CD4-positive, CD25-positive, alpha-beta regulatory T cell (primary cell): ENCODE data around the gene RAB7A. TPM values are rescaled to one million over a fixed set of nuclear protein-coding genes. Genes with fewer than 3 reads are reported as not detected.
A peak's percentile ranks its signal among the peaks of the same experiment; 100 is the strongest.

Experiments
- ATAC-seq, 2 donors: fragments of 150-1000 bp; cut with Tn5 transposase; one replicate each; pipeline ENCODE4 v1.10.0; 2021; ENCODE audit warnings: low read depth in 2 of 2, moderate number of reproducible peaks in 2 of 2, moderate library complexity in 1 of 2
- DNase-seq, 3 donors: peaks; one replicate each; pipeline versions ENCODE4 v3.0.0 to v3.0.0-alpha.2; 2012 to 2022; ENCODE audit warnings: mixed read lengths in 1 of 3
- H3K27ac ChIP-seq: one replicate; pipeline ENCODE4 v1.7.0; 2013; ENCODE audit warnings: mild to moderate bottlenecking, low read length; ENCODE audit not compliant: insufficient read depth, poor library complexity, severe bottlenecking
- H3K27me3 ChIP-seq: one replicate; pipeline ENCODE4 v1.7.0; 2013; ENCODE audit warnings: low read length; ENCODE audit not compliant: control insufficient read depth, insufficient read depth
- H3K36me3 ChIP-seq: one replicate; pipeline ENCODE4 v1.7.0; 2013; ENCODE audit warnings: mild to moderate bottlenecking, low read length, moderate library complexity; ENCODE audit not compliant: control insufficient read depth, insufficient read depth
- H3K4me1 ChIP-seq: 2 replicates; pipeline ENCODE4 v1.7.0; 2013; ENCODE audit warnings: mild to moderate bottlenecking, low read length; ENCODE audit not compliant: insufficient read depth, control insufficient read depth, poor library complexity, severe bottlenecking
- H3K4me3 ChIP-seq: one replicate; pipeline ENCODE4 v1.7.0; 2013; ENCODE audit warnings: low read depth, mild to moderate bottlenecking, low read length, moderate library complexity
- H3K9me3 ChIP-seq, 2 experiments: 1 replicate in 1 of 2; 2 replicates in 1 of 2; pipeline ENCODE4 v1.7.0; 2013; ENCODE audit warnings: low read length in 2 of 2, mild to moderate bottlenecking in 1 of 2, moderate library complexity in 1 of 2; ENCODE audit not compliant: control insufficient read depth in 2 of 2
- H3K27ac Mint-ChIP-seq, 3 donors: one replicate each; pipeline ENCODE4 v1.8.0; 2020 to 2022; ENCODE audit warnings: mild to moderate bottlenecking in 3 of 3, mixed read lengths in 3 of 3, moderate library complexity in 2 of 3
- H3K27me3 Mint-ChIP-seq: one replicate; pipeline ENCODE4 v1.8.0; 2022; ENCODE audit warnings: mild to moderate bottlenecking, mixed read lengths
- H3K36me3 Mint-ChIP-seq: one replicate; pipeline ENCODE4 v1.8.0; 2020; ENCODE audit warnings: mixed read lengths
- H3K4me1 Mint-ChIP-seq, 4 donors: one replicate each; pipeline ENCODE4 v1.8.0; 2020 to 2022; ENCODE audit warnings: mixed read lengths in 4 of 4, mild to moderate bottlenecking in 1 of 4
- H3K4me3 Mint-ChIP-seq, 4 donors: one replicate each; pipeline ENCODE4 v1.8.0; 2020 to 2022; ENCODE audit warnings: mild to moderate bottlenecking in 4 of 4, mixed read lengths in 4 of 4, moderate library complexity in 3 of 4
- H3K9me3 Mint-ChIP-seq, 7 donors: one replicate each; pipeline ENCODE4 v1.8.0; 2020 to 2022; ENCODE audit warnings: mixed read lengths in 7 of 7, mild to moderate bottlenecking in 3 of 7, moderate library complexity in 2 of 7
- polyA plus RNA-seq, 4 donors: library from polyadenylated mRNA; unstranded; fragments of 300-500 nt; fragmentation: Illumina TruSeq; gene quantifications; one replicate each; pipeline ENCODE4 v1.2.3, GENCODE V29; 2021
- total RNA-seq: library from RNA; stranded (reverse); gene quantifications from one replicate; pipeline ENCODE4 v1.2.3, GENCODE V29; 2022

RAB7A gene
- total and polyA plus RNA-seq, 5 donors from 2014 or later, result 156 to 200 (median 180) TPM

- H3K9me3 ChIP-seq, result no peaks in the 10 kb centered on the region
- no peak for DNase-seq
- H3K27ac Mint-ChIP-seq, result peak overlapping the region in 2 of 3 donors; percentile 79 to 89
- H3K27me3 ChIP-seq, result no peaks in the 10 kb centered on the region
- peaks cover 7% of the 10 kb centered on the region for H3K36me3 ChIP-seq
- no peaks in the 10 kb centered on the region for H3K27me3 Mint-ChIP-seq
- no peak overlapping the region for H3K4me3 ChIP-seq
- H3K4me3 Mint-ChIP-seq, result no peak overlapping the region
- no peak overlapping the region for H3K27ac ChIP-seq
- peaks cover 27 to 71% (median 38%) of the 10 kb centered on the region in 4 donors for H3K4me1 Mint-ChIP-seq
- no peak for ATAC-seq
- H3K36me3 Mint-ChIP-seq, result peaks cover 16% of the 10 kb centered on the region
- H3K4me1 ChIP-seq, result peaks cover 16% of the 10 kb centered on the region
- peaks cover 0 to 5% (median 0%) of the 10 kb centered on the region in 7 donors for H3K9me3 Mint-ChIP-seq
Measured at GRCh38 chr3:128760042-128760441, 34.1 kb downstream of the RAB7A start.

GRCh38 chr3:128760881-128761280 is 34.9 kb downstream of the RAB7A start:
- Mint-ChIP-seq H3K4me3 (no peak overlapping the region), H3K27me3 (no peaks in the 10 kb centered on the region), H3K4me1 (peaks cover 24 to 75% (median 41%) of the 10 kb centered on the region in 4 donors), H3K9me3 (peaks cover 0 to 1% (median 0%) of the 10 kb centered on the region in 7 donors), H3K36me3 (peaks cover 19% of the 10 kb centered on the region), H3K27ac (peak overlapping the region in 2 of 3 donors; percentile 40 to 89)
- H3K27me3 ChIP-seq, result no peaks in the 10 kb centered on the region
- no peak for DNase-seq
- H3K9me3 ChIP-seq, result no peaks in the 10 kb centered on the region
- no peak for ATAC-seq
- no peak overlapping the region for H3K27ac ChIP-seq
- H3K4me3 ChIP-seq, result no peak overlapping the region
- H3K4me1 ChIP-seq, result peaks cover 16% of the 10 kb centered on the region
- H3K36me3 ChIP-seq, result peaks cover 7% of the 10 kb centered on the region

GRCh38 chr3:128761392-128761791 is 35.4 kb downstream of the RAB7A start:
- Histone ChIP-seq H3K4me1 (peaks cover 19% of the 10 kb centered on the region), H3K4me3 (no peak overlapping the region), H3K27ac (no peak overlapping the region), H3K9me3 (no peaks in the 10 kb centered on the region), H3K36me3 (peaks cover 7% of the 10 kb centered on the region), H3K27me3 (no peaks in the 10 kb centered on the region)
- DNase-seq, result no peak
- peaks cover 24 to 78% (median 46%) of the 10 kb centered on the region in 4 donors for H3K4me1 Mint-ChIP-seq
- H3K36me3 Mint-ChIP-seq, result peaks cover 19% of the 10 kb centered on the region
- H3K4me3 Mint-ChIP-seq, result no peak overlapping the region
- H3K27me3 Mint-ChIP-seq, result no peaks in the 10 kb centered on the region
- ATAC-seq, result no peak
- peak overlapping the region in 1 of 3 donors; percentile 89 for H3K27ac Mint-ChIP-seq
- H3K9me3 Mint-ChIP-seq, result peaks cover 0 to 1% (median 0%) of the 10 kb centered on the region in 7 donors

- peaks cover 37% of the 10 kb centered on the region for H3K4me1 ChIP-seq
- no peak for DNase-seq
- H3K36me3 ChIP-seq, result peaks cover 7% of the 10 kb centered on the region
- no peaks in the 10 kb centered on the region for H3K9me3 ChIP-seq
- H3K4me1 Mint-ChIP-seq, result peaks cover 29 to 90% (median 56%) of the 10 kb centered on the region in 4 donors
- ATAC-seq, result no peak
- H3K9me3 Mint-ChIP-seq, result no peaks in the 10 kb centered on the region
- no peaks in the 10 kb centered on the region for H3K27me3 Mint-ChIP-seq
- H3K4me3 ChIP-seq, result no peak overlapping the region
- no peaks in the 10 kb centered on the region for H3K27me3 ChIP-seq
- H3K36me3 Mint-ChIP-seq, result peaks cover 27% of the 10 kb centered on the region
- peak overlapping the region in 1 of 3 donors; percentile 55 for H3K27ac Mint-ChIP-seq
- no peak overlapping the region for H3K27ac ChIP-seq
- H3K4me3 Mint-ChIP-seq, result no peak overlapping the region
Measured at GRCh38 chr3:128763967-128764366, 38.0 kb downstream of the RAB7A start.

- ATAC-seq (no peak), DNase-seq (no peak)
- Histone ChIP-seq H3K27me3 (no peaks in the 10 kb centered on the region), H3K36me3 (peaks cover 4% of the 10 kb centered on the region), H3K9me3 (no peaks in the 10 kb centered on the region), H3K4me3 (no peak overlapping the region), H3K27ac (no peak overlapping the region), H3K4me1 (peaks cover 35% of the 10 kb centered on the region)
- H3K9me3 Mint-ChIP-seq, result no peaks in the 10 kb centered on the region
- H3K4me3 Mint-ChIP-seq, result no peak overlapping the region
- peaks cover 27% of the 10 kb centered on the region for H3K36me3 Mint-ChIP-seq
- peaks cover 29 to 90% (median 59%) of the 10 kb centered on the region in 4 donors for H3K4me1 Mint-ChIP-seq
- H3K27ac Mint-ChIP-seq, result peak overlapping the region in 2 of 3 donors; percentile 59 to 68
- no peaks in the 10 kb centered on the region for H3K27me3 Mint-ChIP-seq
Measured at GRCh38 chr3:128764863-128765262, 38.9 kb downstream of the RAB7A start.

- Histone ChIP-seq H3K36me3 (peaks cover 4% of the 10 kb centered on the region), H3K9me3 (no peaks in the 10 kb centered on the region), H3K27ac (no peak overlapping the region), H3K27me3 (no peaks in the 10 kb centered on the region), H3K4me1 (peaks cover 23% of the 10 kb centered on the region), H3K4me3 (peak overlapping the region; percentile 42)
- Mint-ChIP-seq H3K36me3 (peaks cover 30% of the 10 kb centered on the region), H3K4me3 (peak overlapping the region in 3 of 4 donors; percentile 3 to 20 (median 4)), H3K27me3 (no peaks in the 10 kb centered on the region), H3K9me3 (no peaks in the 10 kb centered on the region), H3K4me1 (peaks cover 32 to 90% (median 61%) of the 10 kb centered on the region in 4 donors), H3K27ac (peak overlapping the region; percentile 22 to 70 (median 25))
- DNase-seq, result no peak
- ATAC-seq, result no peak
Measured at GRCh38 chr3:128767094-128767750, 41.2 kb downstream of the RAB7A start.

- no peak overlapping the region for H3K4me3 Mint-ChIP-seq
Measured at GRCh38 chr3:128768471-128768870, 42.5 kb downstream of the RAB7A start.

GRCh38 chr3:128770387-128770786 is 44.4 kb downstream of the RAB7A start:
- H3K4me1 Mint-ChIP-seq, result peaks cover 35 to 84% (median 63%) of the 10 kb centered on the region in 4 donors
- H3K36me3 Mint-ChIP-seq, result peaks cover 23% of the 10 kb centered on the region

More at GRCh38 chr3:128768471-128768870, 42.5 kb downstream of the RAB7A start:
- Mint-ChIP-seq H3K36me3 (peaks cover 34% of the 10 kb centered on the region), H3K4me1 (peaks cover 33 to 84% (median 63%) of the 10 kb centered on the region in 4 donors), H3K27ac (peak overlapping the region; percentile 7 to 84 (median 70)), H3K27me3 (no peaks in the 10 kb centered on the region), H3K9me3 (no peaks in the 10 kb centered on the region)
- DNase-seq (no peak), ATAC-seq (no peak)
- peaks cover 23% of the 10 kb centered on the region for H3K4me1 ChIP-seq
- no peaks in the 10 kb centered on the region for H3K9me3 ChIP-seq
- H3K27me3 ChIP-seq, result no peaks in the 10 kb centered on the region
- no peak overlapping the region for H3K4me3 ChIP-seq
- peaks cover 4% of the 10 kb centered on the region for H3K36me3 ChIP-seq
- H3K27ac ChIP-seq, result no peak overlapping the region

More at GRCh38 chr3:128770387-128770786, 44.4 kb downstream of the RAB7A start:
- Histone ChIP-seq H3K36me3 (no peaks in the 10 kb centered on the region), H3K27ac (no peak overlapping the region), H3K27me3 (no peaks in the 10 kb centered on the region), H3K9me3 (no peaks in the 10 kb centered on the region), H3K4me3 (no peak overlapping the region), H3K4me1 (peaks cover 29% of the 10 kb centered on the region)
- peak overlapping the region in 2 of 3 donors; percentile 20 to 56 for H3K27ac Mint-ChIP-seq
- no peak for DNase-seq
- peaks cover 0 to under 1% (median 0%) of the 10 kb centered on the region in 7 donors for H3K9me3 Mint-ChIP-seq
- peak overlapping the region in 1 of 4 donors; percentile 35 for H3K4me3 Mint-ChIP-seq
- no peak for ATAC-seq
- H3K27me3 Mint-ChIP-seq, result no peaks in the 10 kb centered on the region
